GM10266 (cell line): ENCODE results near the gene VHLL.

ENCODE experiments used
- DNase-seq: peaks from one replicate; pipeline ENCODE4 v3.0.0; 2012; ENCODE audit errors: extremely low spot score
- TF ChIP-seq, protein P1 (sequence below): IDR thresholded peaks from 2 replicates; pipeline ENCODE4 v1.5.1; 2012; ENCODE audit warnings: mild to moderate bottlenecking, low read depth; ENCODE audit not compliant: control insufficient read depth, insufficient read depth; ENCODE audit errors: missing control alignments

The VHLL gene

DNA sequence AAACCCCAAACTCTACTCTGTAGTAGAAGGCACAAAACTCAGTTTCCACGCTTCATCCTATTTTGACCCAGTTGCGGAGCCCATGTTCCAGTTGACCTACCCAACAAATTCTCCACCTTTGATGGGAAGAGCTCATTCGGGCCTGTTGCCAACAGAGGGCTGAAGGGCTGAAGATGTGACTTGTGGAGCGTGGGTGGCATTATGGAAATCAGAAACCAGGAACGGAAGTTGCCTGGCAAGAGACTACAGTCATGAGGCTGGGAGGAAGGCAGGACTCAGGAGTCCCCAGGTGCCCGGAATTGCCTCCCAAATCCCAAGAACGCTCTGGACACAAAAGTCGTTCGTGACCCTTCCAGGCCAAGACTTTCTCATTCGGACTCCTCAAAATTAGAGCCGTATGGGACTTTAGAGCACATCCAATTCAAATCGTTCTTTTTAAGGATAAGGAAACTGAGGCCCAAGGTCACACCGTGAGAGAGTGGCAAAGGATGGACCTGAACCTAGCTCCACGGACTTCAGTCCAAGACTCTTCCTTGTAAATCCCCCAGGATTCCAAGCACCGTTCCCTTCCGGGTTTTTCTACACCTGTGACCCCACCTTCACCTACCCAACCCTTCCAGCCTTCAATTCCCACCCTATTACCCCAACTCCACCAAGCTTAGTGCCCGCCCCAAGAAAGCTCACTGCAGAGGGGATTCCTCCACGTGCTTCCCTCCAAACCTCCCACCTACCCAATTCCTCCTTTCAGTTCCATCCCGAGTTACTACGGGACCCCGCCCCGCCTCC lies 17.2 kb downstream of the VHLL start:
- TF ChIP-seq, protein P1, sequence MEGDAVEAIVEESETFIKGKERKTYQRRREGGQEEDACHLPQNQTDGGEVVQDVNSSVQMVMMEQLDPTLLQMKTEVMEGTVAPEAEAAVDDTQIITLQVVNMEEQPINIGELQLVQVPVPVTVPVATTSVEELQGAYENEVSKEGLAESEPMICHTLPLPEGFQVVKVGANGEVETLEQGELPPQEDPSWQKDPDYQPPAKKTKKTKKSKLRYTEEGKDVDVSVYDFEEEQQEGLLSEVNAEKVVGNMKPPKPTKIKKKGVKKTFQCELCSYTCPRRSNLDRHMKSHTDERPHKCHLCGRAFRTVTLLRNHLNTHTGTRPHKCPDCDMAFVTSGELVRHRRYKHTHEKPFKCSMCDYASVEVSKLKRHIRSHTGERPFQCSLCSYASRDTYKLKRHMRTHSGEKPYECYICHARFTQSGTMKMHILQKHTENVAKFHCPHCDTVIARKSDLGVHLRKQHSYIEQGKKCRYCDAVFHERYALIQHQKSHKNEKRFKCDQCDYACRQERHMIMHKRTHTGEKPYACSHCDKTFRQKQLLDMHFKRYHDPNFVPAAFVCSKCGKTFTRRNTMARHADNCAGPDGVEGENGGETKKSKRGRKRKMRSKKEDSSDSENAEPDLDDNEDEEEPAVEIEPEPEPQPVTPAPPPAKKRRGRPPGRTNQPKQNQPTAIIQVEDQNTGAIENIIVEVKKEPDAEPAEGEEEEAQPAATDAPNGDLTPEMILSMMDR = no peak

DNA sequence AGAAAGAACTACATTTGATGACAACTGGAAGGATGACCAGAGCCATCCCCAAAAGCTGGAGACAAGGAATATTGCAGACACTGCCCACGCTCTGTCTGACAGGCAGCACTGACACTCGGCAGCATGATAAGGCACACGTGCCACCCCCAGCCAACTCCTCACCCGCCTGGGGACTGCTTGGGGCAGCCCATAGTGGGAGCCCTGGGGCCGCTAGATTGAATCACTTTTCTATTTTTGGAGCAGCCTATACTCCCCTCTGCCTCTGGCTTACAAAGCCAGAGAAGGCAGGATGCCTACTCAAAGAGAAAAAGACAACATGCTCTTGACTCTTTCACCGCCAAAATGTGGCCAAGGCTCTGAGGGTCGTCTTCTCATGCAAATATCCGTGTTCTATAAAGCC lies 17.8 kb downstream of the VHLL start:
- TF ChIP-seq, protein P1 = peak; percentile 31
- DNase-seq = peak; percentile 66

More for the DNA sequence above, 17.2 kb downstream of the VHLL start:
- no peak for DNase-seq

DNA sequence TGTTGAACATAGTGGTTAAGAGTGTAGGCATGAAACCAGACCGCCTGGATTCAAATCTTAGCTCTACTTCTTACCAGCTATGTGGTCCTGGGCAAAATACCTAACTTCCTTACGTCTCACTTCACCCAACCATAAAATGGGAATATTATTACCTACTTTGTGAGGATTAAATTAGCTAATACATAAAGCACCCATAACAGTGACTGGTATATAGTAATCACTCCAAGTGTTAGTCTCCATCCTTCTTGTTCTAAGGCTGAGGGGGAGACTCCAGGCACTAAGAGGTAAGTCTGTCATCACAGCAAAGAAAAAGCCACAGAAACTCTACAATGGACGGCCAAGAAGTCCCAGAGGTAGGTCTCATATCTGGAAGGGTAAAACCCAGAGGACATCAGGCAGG lies 19.3 kb downstream of the VHLL start:
- DNase-seq = no peak
- TF ChIP-seq, protein P1 = no peak

DNA sequence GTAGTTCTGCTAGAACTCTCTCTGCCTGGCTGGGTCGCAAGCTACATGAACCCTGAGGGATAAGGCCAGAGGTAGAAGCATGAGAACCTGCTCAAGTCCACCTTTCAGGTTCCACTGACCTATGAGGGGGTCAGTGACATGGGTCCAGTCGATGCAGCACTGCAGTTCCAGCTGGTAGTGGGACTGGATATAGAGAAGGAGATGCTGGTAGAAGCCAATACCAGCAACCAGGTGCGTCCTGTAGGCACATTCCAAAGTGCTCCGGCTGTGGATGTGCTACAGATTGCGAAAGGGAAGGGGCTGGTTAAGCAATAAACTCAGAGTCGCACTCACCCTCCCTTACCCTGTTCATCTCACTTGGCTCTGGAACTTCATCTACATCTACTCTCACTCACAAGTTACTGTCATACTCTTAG lies 22.1 kb downstream of the VHLL start:
- TF ChIP-seq, protein P1 = no peak
- no peak for DNase-seq

DNA sequence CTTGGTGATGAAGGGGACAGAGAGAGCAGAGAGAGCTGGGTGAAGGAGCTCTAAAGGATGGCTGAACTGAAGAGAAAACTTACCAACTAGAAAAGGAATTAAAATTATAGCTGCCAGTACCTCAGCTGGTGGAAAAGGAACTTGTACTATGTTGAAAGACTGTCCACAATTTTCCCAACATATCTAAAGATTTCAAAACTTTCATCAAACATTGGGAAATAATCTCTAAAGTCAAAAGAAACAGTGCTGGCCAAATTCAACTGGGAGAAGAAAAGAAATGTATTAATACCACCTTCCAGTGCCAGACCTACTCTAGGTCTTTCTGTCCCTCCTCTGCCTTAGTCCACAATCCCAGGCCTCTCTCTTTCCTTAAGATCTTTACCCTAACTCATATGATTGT lies 22.6 kb downstream of the VHLL start:
- DNase-seq = no peak
- TF ChIP-seq, protein P1 = no peak

DNA sequence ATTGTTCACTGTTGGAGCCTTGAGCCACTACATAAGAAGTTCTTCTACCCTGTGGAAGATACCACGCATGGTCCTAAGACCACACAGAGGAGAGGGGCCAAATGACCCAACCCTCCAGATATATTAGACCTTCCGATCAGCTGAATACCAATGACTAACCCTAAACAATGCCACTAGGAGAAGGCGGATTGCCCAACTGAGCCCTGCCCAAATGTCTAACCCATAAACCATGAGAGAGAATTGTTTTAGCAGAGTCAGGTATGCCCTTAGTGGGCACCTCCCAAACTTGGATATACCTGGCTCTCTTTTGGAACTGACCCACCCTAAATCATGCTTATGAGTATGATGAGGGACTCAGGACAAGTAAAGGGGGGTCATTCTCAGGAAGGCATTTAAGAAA lies 28.8 kb downstream of the VHLL start:
- TF ChIP-seq, protein P1 = no peak
- DNase-seq = no peak

DNA sequence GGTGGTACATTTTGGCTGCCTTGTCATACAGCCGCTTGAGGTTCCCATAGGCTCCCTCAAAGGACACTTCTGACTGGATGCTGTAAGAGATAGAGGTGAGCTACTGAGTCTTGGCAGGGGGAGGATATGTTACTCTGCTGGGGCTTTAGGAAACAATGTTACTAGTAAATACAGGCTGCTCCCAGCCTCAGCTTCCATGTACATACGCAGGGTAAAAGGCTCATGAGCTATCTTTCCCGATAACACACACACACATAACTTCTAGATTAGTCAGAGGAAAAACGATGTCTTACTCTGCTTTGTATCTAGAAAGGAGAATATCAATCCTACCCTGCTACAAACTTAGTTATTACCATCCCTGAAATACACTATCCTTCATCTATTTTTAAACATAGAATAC lies 30.8 kb downstream of the VHLL start:
- TF ChIP-seq, protein P1 = no peak
- DNase-seq = no peak
